ENCODE measurements around the gene TRMT112.

- TF ChIP-seq YY1 (IDR thresholded peaks at IDR 0.05; ENCODE audit: insufficient read depth, insufficient read length) (no peak), ZNF274 (IDR thresholded peaks at IDR 0.05; ENCODE audit: low read depth, low read length) (no peak)
Observed at GRCh38 chr11:64327375-64327774, 10.0 kb upstream of the TRMT112 start.

Data from NT2/D1 (cell line).